Ishikawa (cell line): ENCODE data around the gene HLA-F.

Experiments
- CEBPB ChIP-seq: IDR thresholded peaks from 2 replicates; pipeline ENCODE4 v1.6.1; 2012
- CREB1 ChIP-seq: IDR thresholded peaks from 2 replicates; pipeline ENCODE4 v1.6.1; 2012; ENCODE audit warnings: low read depth
- EGR1 ChIP-seq: IDR thresholded peaks from 2 replicates; pipeline ENCODE4 v1.6.1; 2012
- EP300 ChIP-seq: IDR thresholded peaks from 2 replicates; pipeline ENCODE4 v1.6.1; 2012; ENCODE audit warnings: borderline replicate concordance
- FOXM1 ChIP-seq: IDR thresholded peaks from 2 replicates; pipeline ENCODE4 v1.6.1; 2012; ENCODE audit warnings: low read depth, borderline replicate concordance
- NFIC ChIP-seq: IDR thresholded peaks from 2 replicates; pipeline ENCODE4 v1.6.1; 2012
- RAD21 ChIP-seq: IDR thresholded peaks from 2 replicates; pipeline ENCODE4 v1.6.1; 2012; ENCODE audit warnings: low read depth
- TAF1 ChIP-seq: IDR thresholded peaks from 2 replicates; pipeline ENCODE4 v1.6.1; 2012; ENCODE audit warnings: low read depth, mild to moderate bottlenecking
- TCF12 ChIP-seq: IDR thresholded peaks from 2 replicates; pipeline ENCODE4 v1.6.1; 2012; ENCODE audit warnings: low read depth
- YY1 ChIP-seq: IDR thresholded peaks from 2 replicates; pipeline ENCODE4 v1.6.1; 2012; ENCODE audit warnings: low read depth
- TF ChIP-seq, protein P1 (sequence below): IDR thresholded peaks from 2 replicates; pipeline ENCODE4 v1.6.1; 2012
- TF ChIP-seq, protein P2 (sequence below): IDR thresholded peaks from 2 replicates; pipeline ENCODE4 v1.6.1; 2012; ENCODE audit warnings: low read depth, mild to moderate bottlenecking
- TF ChIP-seq, protein P3 (sequence below): IDR thresholded peaks from 2 replicates; pipeline ENCODE4 v1.6.1; 2012

DNA sequence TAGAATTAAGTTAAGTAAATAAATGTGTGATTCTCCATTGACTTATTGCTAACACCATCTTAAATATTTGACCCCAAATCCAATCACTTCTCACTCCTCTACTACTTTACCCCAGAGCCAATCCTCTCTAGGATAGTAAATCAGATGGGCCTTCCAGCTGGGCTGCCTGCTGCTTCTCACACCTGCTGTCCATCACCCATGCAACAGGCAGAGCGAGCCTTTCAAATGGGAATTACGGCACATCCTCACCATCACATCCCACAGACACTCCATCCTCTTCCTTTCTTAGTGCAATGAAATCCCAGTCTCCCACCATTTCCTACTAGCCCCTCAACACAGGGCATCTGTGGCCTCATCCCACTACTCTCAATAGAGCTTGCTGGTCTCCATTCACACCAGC lies 34.0 kb downstream of the HLA-F start:
- no peak for TF ChIP-seq EGR1
- no peak for TF ChIP-seq EP300
- no peak for TF ChIP-seq CEBPB
- TF ChIP-seq, protein P1, sequence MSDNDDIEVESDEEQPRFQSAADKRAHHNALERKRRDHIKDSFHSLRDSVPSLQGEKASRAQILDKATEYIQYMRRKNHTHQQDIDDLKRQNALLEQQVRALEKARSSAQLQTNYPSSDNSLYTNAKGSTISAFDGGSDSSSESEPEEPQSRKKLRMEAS: no peak
- no peak for TF ChIP-seq TCF12
- no peak for TF ChIP-seq FOXM1
- TF ChIP-seq YY1: no peak
- TF ChIP-seq, protein P2, sequence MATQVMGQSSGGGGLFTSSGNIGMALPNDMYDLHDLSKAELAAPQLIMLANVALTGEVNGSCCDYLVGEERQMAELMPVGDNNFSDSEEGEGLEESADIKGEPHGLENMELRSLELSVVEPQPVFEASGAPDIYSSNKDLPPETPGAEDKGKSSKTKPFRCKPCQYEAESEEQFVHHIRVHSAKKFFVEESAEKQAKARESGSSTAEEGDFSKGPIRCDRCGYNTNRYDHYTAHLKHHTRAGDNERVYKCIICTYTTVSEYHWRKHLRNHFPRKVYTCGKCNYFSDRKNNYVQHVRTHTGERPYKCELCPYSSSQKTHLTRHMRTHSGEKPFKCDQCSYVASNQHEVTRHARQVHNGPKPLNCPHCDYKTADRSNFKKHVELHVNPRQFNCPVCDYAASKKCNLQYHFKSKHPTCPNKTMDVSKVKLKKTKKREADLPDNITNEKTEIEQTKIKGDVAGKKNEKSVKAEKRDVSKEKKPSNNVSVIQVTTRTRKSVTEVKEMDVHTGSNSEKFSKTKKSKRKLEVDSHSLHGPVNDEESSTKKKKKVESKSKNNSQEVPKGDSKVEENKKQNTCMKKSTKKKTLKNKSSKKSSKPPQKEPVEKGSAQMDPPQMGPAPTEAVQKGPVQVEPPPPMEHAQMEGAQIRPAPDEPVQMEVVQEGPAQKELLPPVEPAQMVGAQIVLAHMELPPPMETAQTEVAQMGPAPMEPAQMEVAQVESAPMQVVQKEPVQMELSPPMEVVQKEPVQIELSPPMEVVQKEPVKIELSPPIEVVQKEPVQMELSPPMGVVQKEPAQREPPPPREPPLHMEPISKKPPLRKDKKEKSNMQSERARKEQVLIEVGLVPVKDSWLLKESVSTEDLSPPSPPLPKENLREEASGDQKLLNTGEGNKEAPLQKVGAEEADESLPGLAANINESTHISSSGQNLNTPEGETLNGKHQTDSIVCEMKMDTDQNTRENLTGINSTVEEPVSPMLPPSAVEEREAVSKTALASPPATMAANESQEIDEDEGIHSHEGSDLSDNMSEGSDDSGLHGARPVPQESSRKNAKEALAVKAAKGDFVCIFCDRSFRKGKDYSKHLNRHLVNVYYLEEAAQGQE: no peak
- no peak for TF ChIP-seq NFIC
- TF ChIP-seq RAD21: no peak
- TF ChIP-seq, protein P3, sequence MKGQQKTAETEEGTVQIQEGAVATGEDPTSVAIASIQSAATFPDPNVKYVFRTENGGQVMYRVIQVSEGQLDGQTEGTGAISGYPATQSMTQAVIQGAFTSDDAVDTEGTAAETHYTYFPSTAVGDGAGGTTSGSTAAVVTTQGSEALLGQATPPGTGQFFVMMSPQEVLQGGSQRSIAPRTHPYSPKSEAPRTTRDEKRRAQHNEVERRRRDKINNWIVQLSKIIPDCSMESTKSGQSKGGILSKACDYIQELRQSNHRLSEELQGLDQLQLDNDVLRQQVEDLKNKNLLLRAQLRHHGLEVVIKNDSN: no peak
- TF ChIP-seq CREB1: no peak
- no peak for TF ChIP-seq TAF1
